GM21528 (cell line): ENCODE data around the gene TMEM258.

ENCODE experiments used
- ATAC-seq: cut with Tn5 transposase; IDR thresholded peaks from one replicate; pipeline ENCODE4 v1.9.1; 2021; ENCODE audit warnings: mild to moderate bottlenecking, moderate library complexity; ENCODE audit not compliant: unreplicated experiment, low FRiP score

Gene TMEM258

DNA sequence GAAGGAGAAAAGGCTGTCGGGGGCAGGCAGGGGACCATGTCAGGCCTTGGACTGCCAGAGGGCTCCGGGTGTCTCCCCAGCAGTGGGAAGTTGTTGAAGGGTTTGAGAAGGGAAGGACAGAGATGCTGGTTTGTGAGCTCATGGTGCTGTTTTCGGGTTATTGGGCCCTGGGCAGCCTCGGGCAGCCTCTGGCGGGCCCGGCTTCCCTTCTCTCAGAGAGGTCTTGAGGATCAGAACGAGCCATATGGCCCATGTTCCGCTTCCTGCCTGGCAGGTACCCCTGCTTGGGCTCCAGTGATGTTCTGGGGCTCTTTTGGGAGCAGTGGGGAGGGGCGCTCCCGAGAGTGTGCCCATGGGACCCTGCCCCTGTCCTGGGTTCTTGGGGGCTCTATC is 30.2 kb downstream of the TMEM258 start:
- no peak for ATAC-seq

DNA sequence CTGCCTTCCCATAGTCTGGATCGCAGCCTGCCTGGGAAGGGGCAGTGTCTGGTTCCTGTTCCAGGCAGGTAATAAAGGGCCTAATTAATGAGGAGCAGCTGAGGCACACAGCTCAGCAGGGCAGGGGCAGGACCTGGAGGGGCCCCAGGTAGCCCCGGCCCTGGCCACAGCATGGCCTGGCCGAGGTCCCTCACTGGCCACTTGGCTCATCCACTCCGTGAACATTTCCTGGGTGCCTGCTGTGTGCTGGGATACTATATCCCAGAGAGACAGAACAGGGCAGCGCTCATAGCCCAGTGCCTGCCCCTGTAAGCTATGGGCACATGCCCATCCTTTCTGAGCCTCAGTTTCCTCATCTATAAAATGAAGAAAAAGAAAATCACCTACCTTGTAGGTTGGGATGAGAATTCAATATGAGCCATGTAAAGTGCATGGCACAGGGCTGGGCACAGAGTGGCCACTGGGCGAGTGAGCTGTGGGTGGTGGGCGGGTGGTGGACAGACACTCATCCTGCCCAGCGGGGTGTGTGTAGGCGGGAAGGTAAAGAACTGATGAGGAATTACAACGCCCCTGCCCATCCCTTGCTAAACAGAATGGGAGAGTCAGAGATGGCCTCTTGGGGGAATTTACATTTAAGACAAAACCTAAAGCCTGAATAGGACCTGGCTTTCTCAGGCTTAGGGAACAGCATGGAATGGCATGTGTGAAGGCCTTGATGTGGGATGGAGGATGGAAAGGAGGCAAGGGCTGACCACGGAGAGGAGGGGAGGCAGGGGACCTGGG is 30.8 kb downstream of the TMEM258 start:
- no peak for ATAC-seq

DNA sequence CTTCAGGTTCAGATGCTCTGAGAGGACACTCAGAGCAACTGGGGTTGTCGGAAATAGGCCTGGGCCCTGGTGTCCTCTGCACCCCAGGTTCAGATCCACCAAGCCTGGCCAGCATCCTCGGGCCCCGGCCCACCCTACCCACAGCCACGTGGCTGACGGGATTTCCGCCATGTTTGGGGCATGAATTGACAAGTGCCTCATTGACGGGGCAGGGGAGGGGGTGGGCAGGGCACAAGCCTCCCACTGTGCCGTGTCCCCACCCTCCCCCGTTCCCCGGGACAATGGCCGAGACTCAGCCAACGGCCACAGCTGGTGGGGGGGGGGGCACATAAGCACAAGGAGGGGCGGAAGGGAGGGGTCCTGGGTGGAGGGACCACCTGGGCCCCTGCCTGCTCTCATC is 31.5 kb downstream of the TMEM258 start:
- no peak for ATAC-seq

DNA sequence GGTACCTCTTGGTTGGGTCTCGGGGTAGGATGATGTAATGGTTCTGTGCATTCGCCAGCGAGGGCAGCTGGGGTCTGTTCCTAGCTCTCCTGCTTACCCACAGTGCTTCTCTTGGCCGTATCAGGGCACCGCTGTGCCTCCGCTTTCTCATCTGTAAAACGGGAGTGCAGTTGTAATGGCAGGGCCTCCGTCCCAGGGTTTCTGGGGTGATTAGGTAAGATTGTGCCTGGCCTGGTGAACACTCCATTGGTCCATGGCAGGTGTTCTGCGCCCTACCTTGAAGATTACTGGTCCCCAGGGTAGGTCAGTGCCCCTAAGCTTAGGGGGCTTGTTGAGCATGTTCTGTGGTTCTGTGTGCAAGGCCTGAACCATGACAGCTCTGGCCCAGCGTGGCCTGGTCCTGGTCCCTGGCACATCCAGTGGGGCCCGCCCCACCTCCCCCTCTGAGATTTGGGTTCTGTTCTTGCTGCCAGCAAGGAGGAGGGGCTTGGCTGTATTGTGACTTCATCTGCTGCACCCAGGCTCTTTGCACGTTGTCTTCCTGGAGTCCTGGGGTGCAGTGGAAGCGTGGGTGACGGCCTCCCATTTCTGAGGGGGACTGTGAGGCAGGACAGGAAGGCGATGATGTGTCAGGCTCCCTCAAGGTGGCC is 35.1 kb downstream of the TMEM258 start:
- ATAC-seq = no peak

DNA sequence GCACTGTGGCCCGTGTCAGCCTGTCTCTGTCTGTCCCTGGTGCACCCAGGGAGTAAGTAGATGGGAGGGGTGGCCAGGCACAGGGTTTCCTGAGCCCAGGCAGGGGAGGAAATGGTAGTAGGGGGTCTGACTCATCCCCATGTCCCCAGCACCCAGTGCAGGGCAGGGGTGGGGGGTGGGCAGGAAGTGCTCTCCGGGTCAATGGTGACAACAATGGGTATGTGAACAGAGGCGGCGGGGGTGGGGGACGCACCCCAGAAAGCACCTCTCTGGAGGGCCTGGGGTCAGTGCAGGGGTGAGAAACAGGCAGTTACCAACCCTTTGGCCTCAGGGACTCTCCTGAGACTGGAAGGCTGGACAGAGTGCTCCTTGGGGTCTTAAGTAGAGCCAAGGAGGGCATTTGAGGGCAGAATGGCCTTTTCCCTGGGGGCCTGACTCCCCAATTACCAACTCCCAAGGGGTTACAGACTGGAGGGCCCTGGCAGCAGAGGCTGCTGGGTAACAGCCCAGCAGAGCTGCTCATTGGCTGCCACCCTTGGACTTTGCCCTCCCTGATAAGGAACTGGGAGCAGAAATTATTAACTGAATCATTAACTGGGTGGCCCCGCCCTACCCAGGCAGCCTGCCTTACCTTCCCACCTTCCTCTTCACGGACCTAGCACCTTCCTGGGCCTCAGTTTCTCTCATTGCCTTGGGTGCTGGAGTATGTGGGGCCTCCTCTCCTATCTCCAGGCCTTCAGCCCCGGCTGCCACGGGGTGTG is 35.8 kb downstream of the TMEM258 start:
- ATAC-seq = no peak

DNA sequence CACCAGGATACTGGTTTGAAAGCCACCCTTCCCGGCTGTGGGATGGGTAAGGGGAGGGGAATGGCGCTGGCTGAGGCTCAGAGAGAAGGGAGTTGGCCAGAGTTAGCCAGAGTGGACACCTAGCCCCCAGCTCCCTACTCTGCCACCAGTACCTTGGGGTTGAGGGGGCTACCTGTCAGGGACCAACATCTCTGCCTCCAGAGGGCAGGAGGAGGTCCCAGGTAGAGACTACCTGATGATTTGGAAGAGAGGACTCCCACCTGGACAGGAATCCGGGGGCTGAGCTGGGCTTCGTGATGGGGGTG is 36.3 kb downstream of the TMEM258 start:
- ATAC-seq = no peak

DNA sequence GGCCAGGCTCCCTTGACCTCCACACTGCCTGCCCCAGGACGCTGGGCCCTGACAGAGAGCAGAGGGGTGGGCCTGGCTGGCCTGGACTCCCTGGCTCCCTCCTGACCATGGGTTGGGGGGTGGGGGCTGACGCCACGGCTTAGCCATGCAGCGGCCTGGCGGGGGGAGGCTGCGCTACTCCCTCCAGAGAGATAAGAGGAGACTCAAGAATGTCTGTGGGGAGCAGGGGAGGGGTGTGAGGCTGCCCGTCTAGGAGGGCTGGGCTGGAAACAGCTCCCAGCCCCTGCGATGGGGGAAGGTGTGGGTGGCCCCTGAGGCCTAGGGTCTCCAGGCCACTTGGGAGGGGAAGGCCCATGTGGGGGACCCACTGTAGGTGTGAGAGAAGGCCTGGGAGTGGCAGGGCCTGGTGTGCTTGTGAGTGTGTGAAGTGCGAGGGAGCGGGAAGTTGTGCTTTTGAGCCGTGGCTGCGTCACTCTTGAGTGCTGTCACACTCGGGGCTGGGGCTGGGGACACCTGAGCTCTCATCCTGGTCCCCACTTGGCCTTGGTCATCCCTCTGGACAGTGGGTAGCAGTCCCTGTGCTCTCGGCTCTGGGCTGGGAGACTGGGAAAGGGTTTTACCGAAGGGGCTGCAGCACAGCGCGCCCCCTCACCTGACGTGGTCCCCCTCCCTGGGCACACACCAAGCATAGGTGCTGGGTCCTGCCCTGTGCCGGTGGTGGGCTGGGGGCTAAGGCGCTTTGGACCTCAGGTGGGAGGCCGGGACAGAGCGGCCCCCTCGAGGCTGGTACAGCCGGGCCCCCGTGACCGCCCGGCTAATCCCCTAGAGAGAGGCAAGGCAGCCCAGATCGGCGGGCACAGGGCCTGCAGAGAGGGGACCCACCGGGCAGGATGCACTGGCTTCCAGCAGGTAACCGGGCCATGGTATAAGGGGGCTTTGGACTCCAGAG is 37.6 kb downstream of the TMEM258 start:
- ATAC-seq = no peak

DNA sequence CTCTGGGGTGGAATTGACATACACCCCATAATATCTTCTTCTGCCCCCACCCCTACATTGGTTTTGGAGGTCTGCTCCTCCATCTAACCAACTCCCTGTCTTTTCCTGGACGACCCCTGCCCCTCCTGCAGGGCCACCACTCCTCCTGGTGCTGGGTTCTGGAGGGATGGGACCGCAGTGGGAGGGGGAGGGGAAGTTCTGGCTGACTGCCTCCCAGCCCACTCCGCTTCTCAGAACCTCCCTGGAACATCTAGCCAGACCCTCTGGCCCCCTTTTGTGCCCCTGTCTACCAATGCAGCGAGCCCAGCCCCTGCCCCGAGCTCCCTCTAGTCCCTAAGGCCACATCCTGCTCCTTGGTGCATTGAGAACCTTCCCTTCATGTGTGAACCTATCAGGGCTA is 38.7 kb downstream of the TMEM258 start:
- ATAC-seq = no peak

DNA sequence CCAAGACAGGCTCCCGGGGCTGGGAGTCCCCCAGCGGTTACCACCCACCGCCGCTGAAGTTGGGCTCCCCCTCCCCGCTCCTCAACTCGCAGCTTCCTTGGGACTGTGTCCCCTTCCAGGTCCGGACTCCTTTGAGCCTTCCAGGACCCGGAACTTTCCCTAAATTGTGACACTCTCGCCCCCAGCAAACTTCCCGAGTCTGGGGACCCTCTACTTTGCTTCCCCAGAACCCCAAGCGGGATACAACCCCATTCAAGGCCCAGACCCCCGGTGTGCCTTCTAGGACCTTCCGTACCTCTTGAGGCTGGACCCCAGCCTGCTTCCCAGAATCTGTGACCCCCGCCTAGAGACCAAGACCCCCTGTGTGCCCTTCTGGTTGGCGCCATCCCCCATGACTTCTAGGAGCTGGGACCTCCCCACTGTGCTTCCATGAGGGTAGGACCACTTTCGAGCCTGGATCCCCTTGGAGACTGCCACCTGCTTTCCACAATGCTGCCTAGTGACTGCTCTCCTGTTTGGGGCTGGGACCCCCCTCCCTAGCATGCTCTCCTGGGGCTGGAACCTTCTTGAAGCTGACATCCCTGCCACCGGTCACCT is 39.4 kb downstream of the TMEM258 start:
- ATAC-seq = no peak

DNA sequence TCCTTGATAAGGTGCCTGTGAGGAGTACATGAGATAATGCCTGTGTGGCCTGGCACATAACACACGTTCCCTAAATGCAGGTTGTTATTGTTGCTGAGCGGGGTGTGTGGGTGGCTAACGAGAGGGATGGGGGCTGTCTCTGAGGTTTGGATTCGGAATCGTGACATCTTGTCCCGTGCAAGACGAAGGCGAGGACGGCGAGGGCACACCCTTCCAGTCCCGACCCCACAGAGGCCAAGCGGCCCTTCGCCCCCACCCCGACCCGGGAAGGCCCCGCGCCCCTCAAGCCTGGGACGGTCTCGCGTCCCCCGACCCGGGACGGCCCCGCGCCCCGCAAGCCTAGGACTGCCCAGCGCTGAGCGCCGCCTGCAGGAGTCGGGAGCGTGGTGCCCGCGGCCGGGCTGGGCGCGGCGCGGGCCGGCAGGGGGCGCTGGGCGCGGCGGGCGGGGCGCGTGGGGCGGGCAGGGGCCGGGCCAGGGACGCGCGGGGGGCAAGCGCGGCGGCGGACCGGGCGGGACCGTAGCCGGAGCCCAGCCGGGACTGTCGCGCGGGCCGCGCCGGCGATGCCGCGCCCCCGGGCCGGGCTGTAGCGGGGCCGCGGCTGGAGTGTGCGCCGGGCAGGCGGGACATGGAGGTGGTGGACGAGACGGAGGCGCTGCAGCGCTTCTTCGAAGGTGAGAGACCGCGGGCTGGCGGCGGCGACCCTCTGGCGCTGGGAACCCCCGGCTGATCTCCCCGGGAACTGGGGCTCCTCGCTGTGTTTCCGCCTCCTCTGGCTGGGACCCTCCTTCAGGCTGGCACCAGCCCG is 40.1 kb downstream of the TMEM258 start, which contains the start of gene MYRF:
Gene MYRF (plus strand): TSS at position 520 of the 808 bp plus-strand sequence. CDS start 109 bp downstream, at position 629.
- ATAC-seq = no peak

DNA sequence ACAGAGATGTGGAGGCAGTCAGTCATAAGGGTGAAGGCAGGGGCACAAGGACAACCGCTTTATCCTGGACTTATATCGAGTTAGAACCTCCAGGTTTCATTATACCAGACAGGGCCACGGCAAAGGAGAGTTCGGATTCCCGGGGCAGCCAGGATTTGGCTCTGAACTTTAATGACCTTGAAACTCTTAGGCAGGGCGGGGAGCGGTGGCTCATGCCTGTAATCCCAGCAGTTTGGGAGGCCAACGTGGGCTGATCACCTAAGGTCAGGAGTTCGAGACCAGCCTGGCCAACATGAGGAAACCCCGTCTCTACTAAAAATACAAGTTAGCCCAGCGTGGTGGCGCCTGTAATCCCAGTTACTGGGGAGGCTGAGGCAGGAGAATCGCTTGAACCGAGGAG is 41.0 kb downstream of the TMEM258 start:
- no peak for ATAC-seq

DNA sequence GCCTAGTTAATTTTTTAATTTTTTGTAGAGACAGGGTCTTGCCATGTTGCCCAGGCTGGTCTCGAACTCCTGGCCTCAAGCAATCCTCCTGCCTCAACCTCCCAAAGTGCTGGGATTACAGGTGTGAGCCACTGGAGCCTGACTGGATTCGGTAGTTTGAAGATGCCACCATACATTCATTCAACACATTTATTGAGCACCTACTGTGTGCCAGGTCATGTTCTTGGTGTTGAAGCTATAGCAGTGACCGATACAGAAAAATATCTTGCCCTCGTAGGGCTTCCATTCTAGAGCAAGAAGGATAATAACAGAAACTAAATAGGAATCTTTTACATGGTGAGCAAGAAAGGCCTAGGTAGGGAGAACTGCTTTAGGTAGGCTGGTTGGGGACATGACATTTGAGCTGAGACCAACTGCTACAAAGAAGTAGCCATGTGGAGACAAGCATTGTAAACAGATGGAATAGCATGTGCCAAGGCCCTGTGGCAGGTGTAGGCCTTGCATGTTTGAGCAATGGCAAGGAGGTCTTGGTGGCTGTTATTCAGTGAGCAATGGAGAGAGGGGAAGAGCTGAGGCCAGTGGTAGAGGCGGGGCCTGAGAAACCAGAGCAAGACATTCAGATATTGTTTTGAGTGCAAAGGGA is 41.6 kb downstream of the TMEM258 start:
- no peak for ATAC-seq

DNA sequence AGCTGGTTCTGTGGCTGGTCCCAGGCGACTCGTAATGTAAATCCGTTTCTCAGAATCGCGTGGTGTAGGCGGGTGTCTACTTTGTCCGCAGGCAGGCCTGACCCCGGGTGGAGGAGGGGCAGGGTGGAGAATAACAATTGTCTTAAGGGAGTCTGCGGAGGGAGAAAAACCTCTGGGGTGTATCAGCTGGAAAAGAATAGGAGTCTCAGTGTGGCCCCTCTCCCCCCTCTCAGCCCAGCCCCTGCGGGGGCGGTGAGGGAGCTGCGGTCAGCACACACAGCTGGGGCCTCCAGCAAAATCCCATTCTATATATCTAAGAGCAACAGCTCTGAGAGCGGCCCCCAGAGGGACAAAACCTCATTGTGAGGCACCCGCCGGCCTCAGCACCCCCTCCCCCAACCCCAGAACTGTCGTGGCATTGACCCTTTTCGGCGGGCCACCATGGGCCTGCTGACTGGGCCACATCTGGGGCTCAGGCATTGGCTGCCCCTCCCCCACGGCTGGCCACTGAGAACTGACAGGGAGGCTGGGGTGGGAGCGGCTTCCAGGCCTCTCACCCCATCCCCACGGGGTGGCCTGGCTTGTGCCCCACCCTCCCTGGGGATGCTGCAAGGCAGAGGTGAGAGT is 42.7 kb downstream of the TMEM258 start:
- no peak for ATAC-seq

DNA sequence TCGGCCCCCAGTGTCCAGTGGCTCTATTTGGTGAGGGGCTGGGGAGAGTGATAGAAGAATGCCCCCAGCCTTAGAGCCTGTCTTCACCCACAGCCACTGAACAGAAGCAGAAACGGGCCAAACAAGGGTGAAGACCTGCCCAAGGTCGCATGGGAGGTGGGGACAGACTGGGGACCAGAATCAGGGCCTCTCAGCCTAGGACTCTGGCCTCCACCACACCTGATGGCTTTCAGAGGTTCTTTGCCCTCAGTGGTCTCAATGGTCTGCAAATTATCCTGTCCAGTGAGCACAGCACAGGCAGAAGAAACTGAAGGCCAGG is 44.5 kb downstream of the TMEM258 start:
- ATAC-seq = no peak

DNA sequence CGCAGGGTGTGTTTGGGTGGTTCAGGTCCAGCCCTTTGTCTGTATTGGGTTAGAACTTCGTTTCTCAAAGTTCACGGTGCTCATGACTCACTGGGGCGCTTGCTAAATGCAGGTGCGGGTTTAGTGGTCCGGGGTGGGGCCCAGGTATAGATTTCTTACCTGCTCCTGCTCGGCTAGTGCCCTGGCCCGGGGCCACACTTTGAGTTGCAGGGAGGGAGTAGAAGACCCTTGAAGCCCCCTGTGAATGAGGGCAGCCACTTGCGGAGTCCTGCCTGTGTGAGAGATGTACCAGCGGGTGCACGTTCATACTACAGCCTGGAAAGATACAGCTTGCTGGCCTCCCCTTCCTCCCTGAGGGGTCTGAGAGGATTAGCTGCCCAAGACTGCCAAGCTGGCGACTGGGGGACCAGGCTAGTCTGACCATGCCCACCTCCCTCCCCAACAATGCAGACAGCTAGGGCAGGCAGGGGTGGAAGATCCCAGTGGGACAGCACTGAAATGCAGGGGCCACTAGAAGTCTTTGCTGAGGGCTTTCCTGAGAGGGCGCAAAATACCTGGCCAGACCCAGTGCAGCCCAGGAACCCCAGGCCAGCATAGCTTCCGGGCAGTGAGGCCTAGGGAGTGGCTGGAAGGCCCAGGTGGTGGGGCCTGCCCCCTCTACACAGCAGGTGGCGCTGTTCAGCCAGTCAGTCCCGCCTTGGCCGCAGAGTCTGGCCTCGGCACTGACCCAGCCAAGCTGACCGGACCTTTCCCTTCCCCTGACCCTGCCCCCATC is 45.0 kb downstream of the TMEM258 start:
- no peak for ATAC-seq

DNA sequence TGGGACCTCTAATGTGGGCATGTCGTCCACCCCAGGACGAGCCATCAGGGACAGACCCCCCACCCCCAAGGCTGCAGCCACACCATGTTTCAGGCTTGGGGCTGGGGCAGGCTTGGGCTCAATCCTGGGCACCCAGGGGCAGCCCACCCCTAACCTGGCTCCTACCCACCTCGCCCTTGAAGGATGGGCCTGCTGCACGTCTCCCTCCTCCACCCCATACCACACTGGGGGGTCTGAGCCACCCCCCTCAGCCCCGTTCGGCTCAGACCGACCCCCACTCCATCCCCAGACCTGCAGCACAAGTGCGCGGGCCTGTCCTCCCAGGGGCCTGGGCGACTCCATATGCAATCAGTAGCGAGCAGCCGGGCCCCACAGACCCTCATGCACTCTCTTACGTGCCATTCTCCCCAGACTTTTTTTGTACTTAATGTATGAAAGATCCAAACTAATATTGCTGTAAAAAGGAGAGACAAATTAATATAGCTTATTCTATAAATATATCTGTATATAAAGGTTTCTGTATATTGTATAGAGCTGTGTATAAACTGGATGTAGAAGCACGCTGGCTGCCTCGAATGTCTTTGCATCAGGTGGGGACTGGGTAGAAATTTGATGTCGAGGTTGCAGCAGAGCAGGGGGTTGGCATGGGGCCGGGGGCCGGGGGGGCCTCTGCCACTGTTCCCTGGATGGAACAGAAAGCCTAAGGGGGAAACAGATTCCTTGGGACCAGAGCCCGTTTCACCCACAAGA is 45.8 kb downstream of the TMEM258 start:
- ATAC-seq = no peak

DNA sequence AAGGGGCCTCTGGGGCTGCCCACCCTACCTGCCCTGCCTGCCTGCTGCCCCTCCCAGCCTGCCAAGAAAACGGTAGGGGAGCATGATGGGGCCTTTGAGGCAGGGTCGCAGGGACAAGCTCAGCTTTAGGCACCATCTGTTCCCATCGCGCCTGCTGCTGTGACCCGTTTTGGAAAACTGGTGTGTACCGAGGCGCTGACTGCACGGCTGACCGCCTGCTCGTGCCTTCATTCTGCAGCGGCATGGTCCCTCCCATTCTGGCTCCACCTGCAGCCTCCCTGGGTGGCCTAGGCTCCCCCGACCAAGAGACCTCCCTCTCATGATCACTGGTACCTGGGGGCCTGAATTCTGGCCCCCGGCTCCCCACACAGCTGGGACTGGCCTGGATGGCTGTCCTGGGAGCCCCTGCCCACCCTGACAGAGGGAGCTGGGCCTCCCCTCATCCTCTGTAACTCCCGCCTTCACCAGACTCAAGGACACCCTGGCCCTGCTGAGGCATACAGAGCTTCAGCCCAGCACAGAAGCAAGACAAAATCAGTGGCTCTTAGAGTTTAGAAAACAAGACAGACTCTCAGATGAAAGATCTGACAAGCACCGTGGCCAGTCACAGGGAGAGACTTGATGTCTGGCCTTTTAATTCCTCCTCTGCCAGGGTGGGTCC is 46.5 kb downstream of the TMEM258 start:
- ATAC-seq = no peak
